Liver (tissue), 9 donors: ENCODE measurements around the gene RAD50. TPM values are rescaled to one million over a fixed set of nuclear protein-coding genes. Genes with fewer than 3 reads are reported as not detected.

Experiments
- DNase-seq: peaks from one replicate; pipeline ENCODE4 v3.0.0-alpha.2; 2017; ENCODE audit warnings: low spot score
- H3K27ac ChIP-seq, 2 donors: one replicate each; pipeline ENCODE4 v1.7.0; 2013; ENCODE audit warnings: inconsistent platforms in 2 of 2, low read length in 2 of 2, control low read depth in 1 of 2, low read depth in 1 of 2, mild to moderate bottlenecking in 1 of 2
- H3K27me3 ChIP-seq, 4 donors: one replicate each; pipeline versions ENCODE4 v1.6.1 to v1.7.0; 2013; ENCODE audit warnings: low read length in 3 of 4, inconsistent platforms in 1 of 4, mild to moderate bottlenecking in 1 of 4, moderate library complexity in 1 of 4; ENCODE audit not compliant: control insufficient read depth in 4 of 4, insufficient read depth in 4 of 4
- H3K36me3 ChIP-seq, 4 donors: one replicate each; pipeline versions ENCODE4 v1.6.1 to v1.7.0; 2013; ENCODE audit warnings: low read length in 3 of 4, mild to moderate bottlenecking in 3 of 4, low read depth in 1 of 4, moderate library complexity in 1 of 4; ENCODE audit not compliant: control insufficient read depth in 4 of 4, insufficient read depth in 3 of 4
- H3K4me1 ChIP-seq, 4 donors: one replicate each; pipeline versions ENCODE4 v1.6.1 to v1.7.0; 2013; ENCODE audit warnings: low read length in 3 of 4, mild to moderate bottlenecking in 3 of 4, moderate library complexity in 1 of 4; ENCODE audit not compliant: control insufficient read depth in 4 of 4, insufficient read depth in 4 of 4
- H3K4me3 ChIP-seq, 3 donors: one replicate each; pipeline versions ENCODE4 v1.6.1 to v1.7.0; 2013; ENCODE audit warnings: low read length in 3 of 3, control low read depth in 1 of 3, low read depth in 1 of 3, mild to moderate bottlenecking in 1 of 3
- H3K9ac ChIP-seq, 2 donors: one replicate each; pipeline ENCODE4 v1.7.0; 2013; ENCODE audit warnings: low read length in 2 of 2, mild to moderate bottlenecking in 2 of 2, moderate library complexity in 2 of 2, control low read depth in 1 of 2, low read depth in 1 of 2
- H3K9me3 ChIP-seq, 4 donors: one replicate each; pipeline versions ENCODE4 v1.6.1 to v1.7.0; 2013; ENCODE audit warnings: low read length in 3 of 4; ENCODE audit not compliant: control insufficient read depth in 4 of 4
- ATF3 ChIP-seq: IDR thresholded peaks from 2 replicates; pipeline ENCODE4 v1.6.1; 2016; ENCODE audit warnings: antibody characterized with exemption
- CTCF ChIP-seq: fragments of 150-350 bp; IDR thresholded peaks from 2 replicates; pipeline ENCODE4 v1.5.1; 2017; ENCODE audit warnings: improper control_type of control experiment, low read depth, low read length; ENCODE audit not compliant: missing input control
- EGR1 ChIP-seq, 2 donors: IDR thresholded peaks; 2 replicates each; pipeline ENCODE4 v1.6.1; 2016 to 2018; ENCODE audit warnings: antibody characterized with exemption in 2 of 2, low read depth in 2 of 2
- FOXA1 ChIP-seq: IDR thresholded peaks from 2 replicates; pipeline ENCODE4 v1.6.1; 2016; ENCODE audit warnings: antibody characterized with exemption
- FOXA2 ChIP-seq: IDR thresholded peaks from 2 replicates; pipeline ENCODE4 v1.6.1; 2016; ENCODE audit warnings: antibody characterized with exemption
- GABPA ChIP-seq, 2 donors: IDR thresholded peaks in 1 of 2; conservative IDR thresholded peaks in 1 of 2; 2 replicates each; pipeline ENCODE4 v1.6.1; 2016; ENCODE audit warnings: antibody characterized with exemption in 2 of 2, mild to moderate bottlenecking in 1 of 2, moderate library complexity in 1 of 2
- HNF4A ChIP-seq, 2 donors: conservative IDR thresholded peaks; 2 replicates each; pipeline ENCODE4 v1.6.1; 2016; ENCODE audit warnings: antibody characterized with exemption in 2 of 2, mild to moderate bottlenecking in 2 of 2
- HNF4G ChIP-seq: IDR thresholded peaks from 2 replicates; pipeline ENCODE4 v1.6.1; 2016; ENCODE audit warnings: antibody characterized with exemption
- JUND ChIP-seq, 2 donors: IDR thresholded peaks; 2 replicates each; pipeline ENCODE4 v1.6.1; 2016; ENCODE audit warnings: antibody characterized with exemption in 2 of 2
- MAX ChIP-seq: IDR thresholded peaks from 2 replicates; pipeline ENCODE4 v1.6.1; 2016; ENCODE audit warnings: antibody characterized with exemption
- NR2F2 ChIP-seq: IDR thresholded peaks from 2 replicates; pipeline ENCODE4 v1.6.1; 2016; ENCODE audit warnings: antibody characterized with exemption
- RAD21 ChIP-seq, 2 donors: IDR thresholded peaks; 2 replicates each; pipeline ENCODE4 v1.6.1; 2016; ENCODE audit warnings: antibody characterized with exemption in 2 of 2, mild to moderate bottlenecking in 2 of 2
- REST ChIP-seq: IDR thresholded peaks from 2 replicates; pipeline ENCODE4 v1.6.1; 2016; ENCODE audit warnings: antibody characterized with exemption, mild to moderate bottlenecking
- RXRA ChIP-seq, 2 donors: IDR thresholded peaks; 2 replicates each; pipeline ENCODE4 v1.6.1; 2017 to 2018; ENCODE audit warnings: antibody characterized with exemption in 2 of 2, mild to moderate bottlenecking in 1 of 2
- SP1 ChIP-seq: IDR thresholded peaks from 2 replicates; pipeline ENCODE4 v1.6.1; 2018; ENCODE audit warnings: antibody characterized with exemption, mild to moderate bottlenecking
- TAF1 ChIP-seq: conservative IDR thresholded peaks from 2 replicates; pipeline ENCODE4 v1.6.1; 2016; ENCODE audit warnings: antibody characterized with exemption, mild to moderate bottlenecking
- YY1 ChIP-seq: IDR thresholded peaks from 2 replicates; pipeline ENCODE4 v1.6.1; 2016; ENCODE audit warnings: antibody characterized with exemption, mild to moderate bottlenecking
- ZBTB33 ChIP-seq: IDR thresholded peaks from 2 replicates; pipeline ENCODE4 v1.6.1; 2016; ENCODE audit warnings: antibody characterized with exemption
- WGBS: extraction: QIAGEN DNeasy Blood & Tissue Kit; methylation state at CpG from one replicate; pipeline ENCODE4 v1.1.7; 2013; 5-methylcytosine and 5-hydroxymethylcytosine counted together
- polyA plus RNA-seq, 2 donors: library from polyadenylated mRNA; stranded (reverse) in 1 of 2; unstranded in 1 of 2; fragments of 200-250 nt in 1 of 2; fragments of >200 nt in 1 of 2; fragmentation: Nextera tagmentation in 1 of 2; extraction: Ambion mirVana in 1 of 2; gene quantifications; one replicate each; pipeline versions ENCODE4 v1.2.1 to v1.2.3, GENCODE V29; 2013 to 2015
- total RNA-seq, 2 donors: library from RNA; depleted of rRNA; stranded (reverse); fragments of >200 nt; gene quantifications; one replicate each; pipeline ENCODE4 v1.2.3, GENCODE V29; 2014
- donor health status: healthy.
- donor health status: healthy.
- donor health status: healthy.
- donor health status: healthy.
- donor health status: healthy.

Gene RAD50
- total and polyA plus RNA-seq, 4 donors = 6.1 to 18.7 (median 14.9) TPM

GRCh38 chr5:132639706-132640130, 82.9 kb downstream of the RAD50 start:
- Histone ChIP-seq H3K9me3 (no peaks in the 10 kb centered on the region), H3K36me3 (peaks cover 0 to 49% (median 34%) of the 10 kb centered on the region in 4 donors)

More at GRCh38 chr5:132639706-132640130, 82.9 kb downstream of the RAD50 start:
- Histone ChIP-seq H3K27me3 (no peaks in the 10 kb centered on the region), H3K4me3 (no peak overlapping the region), H3K9ac (no peak overlapping the region), H3K27ac (no peak overlapping the region), H3K4me1 (peaks cover 0 to 4% (median 0%) of the 10 kb centered on the region in 4 donors)
- no peak for DNase-seq
- TF ChIP-seq FOXA1 = no peak
- TF ChIP-seq RXRA (IDR thresholded peaks at IDR 0.05) = no peak
- no peak for TF ChIP-seq MAX
- TF ChIP-seq SP1 = no peak
- no peak for TF ChIP-seq HNF4A (conservative IDR thresholded peaks at IDR 0.05)
- TF ChIP-seq ATF3 = no peak
- no peak for TF ChIP-seq YY1
- TF ChIP-seq JUND (IDR thresholded peaks at IDR 0.05) = no peak
- TF ChIP-seq RAD21 (IDR thresholded peaks at IDR 0.05) = no peak
- no peak for TF ChIP-seq GABPA (IDR thresholded peaks at IDR 0.05 in 1 of 2, conservative IDR thresholded peaks at IDR 0.05 in 1 of 2)
- TF ChIP-seq REST = no peak
- TF ChIP-seq HNF4G = no peak
- TF ChIP-seq EGR1 (IDR thresholded peaks at IDR 0.05; ENCODE audit: low read depth in 2 of 2) = no peak
- TF ChIP-seq FOXA2 = no peak
- TF ChIP-seq TAF1 = no peak
- TF ChIP-seq ZBTB33 = no peak
- TF ChIP-seq NR2F2 = no peak
- no peak for TF ChIP-seq CTCF
- 88% methylated on average over 2 of the region's 2 CpGs for WGBS
